Lung (tissue), 12 donors: Measurements from ENCODE around the gene SULF2. TPM values are rescaled to one million over a fixed set of nuclear protein-coding genes. Genes with fewer than 3 reads are reported as not detected.

Experiments used
- ATAC-seq: fragments of 200-7000 bp; cut with Tn5 transposase; one replicate; pipeline ENCODE4 v1.9.1; 2020; ENCODE audit warnings: moderate number of reproducible peaks; ENCODE audit not compliant: insufficient read depth, low FRiP score
- DNase-seq, 3 donors: peaks; one replicate each; pipeline ENCODE4 v3.0.0-alpha.2; 2013 to 2017
- H3K27ac ChIP-seq, 2 donors: one replicate each; pipeline ENCODE4 v1.5.1; 2013; ENCODE audit warnings: mild to moderate bottlenecking in 2 of 2, moderate library complexity in 2 of 2, control low read depth in 1 of 2, inconsistent platforms in 1 of 2, low read depth in 1 of 2, low read length in 1 of 2
- H3K27me3 ChIP-seq, 3 donors: one replicate each; pipeline ENCODE4 v1.5.1; 2013; ENCODE audit warnings: low read length in 2 of 3; ENCODE audit not compliant: control insufficient read depth in 3 of 3, insufficient read depth in 3 of 3
- H3K36me3 ChIP-seq, 4 donors: one replicate each; pipeline ENCODE4 v1.5.1; 2013; ENCODE audit warnings: low read length in 4 of 4, mild to moderate bottlenecking in 1 of 4, moderate library complexity in 1 of 4; ENCODE audit not compliant: control insufficient read depth in 4 of 4, insufficient read depth in 4 of 4
- H3K4me1 ChIP-seq, 5 donors: one replicate each; pipeline ENCODE4 v1.5.1; 2013; ENCODE audit warnings: low read length in 5 of 5, mild to moderate bottlenecking in 2 of 5, moderate library complexity in 1 of 5; ENCODE audit not compliant: control insufficient read depth in 5 of 5, insufficient read depth in 5 of 5
- H3K4me3 ChIP-seq: one replicate; pipeline ENCODE4 v1.5.1; 2013; ENCODE audit warnings: mild to moderate bottlenecking, control low read depth, moderate library complexity
- H3K9ac ChIP-seq, 2 donors: one replicate each; pipeline ENCODE4 v1.5.1; 2013; ENCODE audit warnings: low read length in 2 of 2, control low read depth in 1 of 2; ENCODE audit not compliant: insufficient read depth in 1 of 2
- H3K9me3 ChIP-seq, 4 donors: one replicate each; pipeline ENCODE4 v1.5.1; 2013; ENCODE audit warnings: low read length in 3 of 4, mild to moderate bottlenecking in 1 of 4, moderate library complexity in 1 of 4; ENCODE audit not compliant: control insufficient read depth in 4 of 4, insufficient read depth in 3 of 4
- WGBS, 2 donors: extraction: QIAGEN DNeasy Blood & Tissue Kit; methylation state at CpG; one replicate each; pipeline ENCODE4 v1.1.7; 2013; 5-methylcytosine and 5-hydroxymethylcytosine counted together
- polyA plus RNA-seq, 2 donors: library from polyadenylated mRNA; stranded (reverse); fragments of 200-250 nt; gene quantifications; one replicate each; pipeline ENCODE4 v1.2.1, GENCODE V29; 2013
- total RNA-seq, 2 donors: library from RNA; depleted of rRNA in 1 of 2; stranded (reverse); fragments of >200 nt in 1 of 2; gene quantifications; one replicate each; pipeline ENCODE4 v1.2.1, GENCODE V29; 2014 to 2021
- TF ChIP-seq, protein P1 (sequence below): IDR thresholded peaks from 2 replicates; pipeline ENCODE4 v1.5.1; 2012; ENCODE audit warnings: mild to moderate bottlenecking; ENCODE audit errors: control extremely low read depth, extremely low read depth
- donor health status: control.
- donor health status: control.
- donor health status: Bipolar disorder and iron deficiency.
- donor health status: healthy.
- donor health status: DM: yes; HTN: yes; CAD: no.

The SULF2 gene
- total and polyA plus RNA-seq, 4 donors = 17.7 to 42.4 (median 23.6) TPM

DNA sequence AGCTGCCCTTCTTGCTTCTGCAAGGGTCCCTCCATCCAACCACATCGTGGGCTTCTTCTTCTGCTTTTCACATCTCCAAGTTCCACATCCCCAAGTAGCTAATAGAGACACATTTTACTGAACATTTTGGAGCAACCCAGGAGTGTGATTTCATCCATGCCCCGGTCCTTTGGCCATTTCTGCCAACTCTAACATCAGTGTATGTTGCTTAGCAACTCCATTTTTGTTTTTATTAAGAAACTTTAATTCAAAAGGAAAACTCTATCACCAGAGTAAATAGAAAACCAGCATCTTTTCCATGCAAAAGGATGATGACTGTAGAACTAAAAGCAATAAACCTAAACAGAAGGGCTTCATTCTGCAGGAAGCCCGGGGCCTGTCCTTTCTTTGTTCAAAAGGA, 32.7 kb upstream of the SULF2 start:
- Histone ChIP-seq H3K9me3 (peaks cover 0 to 9% (median 3%) of the 10 kb centered on the region in 4 donors), H3K27me3 (peaks cover 0 to 21% (median 6%) of the 10 kb centered on the region in 3 donors), H3K27ac (no peak overlapping the region), H3K4me3 (no peak overlapping the region), H3K36me3 (no peaks in the 10 kb centered on the region), H3K9ac (no peak overlapping the region), H3K4me1 (no peaks in the 10 kb centered on the region)
- no peak for ATAC-seq
- 57 to 58% methylated on average over 3 of the region's 3 CpGs for WGBS, 2 donors
- TF ChIP-seq, protein P1, sequence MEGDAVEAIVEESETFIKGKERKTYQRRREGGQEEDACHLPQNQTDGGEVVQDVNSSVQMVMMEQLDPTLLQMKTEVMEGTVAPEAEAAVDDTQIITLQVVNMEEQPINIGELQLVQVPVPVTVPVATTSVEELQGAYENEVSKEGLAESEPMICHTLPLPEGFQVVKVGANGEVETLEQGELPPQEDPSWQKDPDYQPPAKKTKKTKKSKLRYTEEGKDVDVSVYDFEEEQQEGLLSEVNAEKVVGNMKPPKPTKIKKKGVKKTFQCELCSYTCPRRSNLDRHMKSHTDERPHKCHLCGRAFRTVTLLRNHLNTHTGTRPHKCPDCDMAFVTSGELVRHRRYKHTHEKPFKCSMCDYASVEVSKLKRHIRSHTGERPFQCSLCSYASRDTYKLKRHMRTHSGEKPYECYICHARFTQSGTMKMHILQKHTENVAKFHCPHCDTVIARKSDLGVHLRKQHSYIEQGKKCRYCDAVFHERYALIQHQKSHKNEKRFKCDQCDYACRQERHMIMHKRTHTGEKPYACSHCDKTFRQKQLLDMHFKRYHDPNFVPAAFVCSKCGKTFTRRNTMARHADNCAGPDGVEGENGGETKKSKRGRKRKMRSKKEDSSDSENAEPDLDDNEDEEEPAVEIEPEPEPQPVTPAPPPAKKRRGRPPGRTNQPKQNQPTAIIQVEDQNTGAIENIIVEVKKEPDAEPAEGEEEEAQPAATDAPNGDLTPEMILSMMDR = no peak
- DNase-seq = no peak

DNA sequence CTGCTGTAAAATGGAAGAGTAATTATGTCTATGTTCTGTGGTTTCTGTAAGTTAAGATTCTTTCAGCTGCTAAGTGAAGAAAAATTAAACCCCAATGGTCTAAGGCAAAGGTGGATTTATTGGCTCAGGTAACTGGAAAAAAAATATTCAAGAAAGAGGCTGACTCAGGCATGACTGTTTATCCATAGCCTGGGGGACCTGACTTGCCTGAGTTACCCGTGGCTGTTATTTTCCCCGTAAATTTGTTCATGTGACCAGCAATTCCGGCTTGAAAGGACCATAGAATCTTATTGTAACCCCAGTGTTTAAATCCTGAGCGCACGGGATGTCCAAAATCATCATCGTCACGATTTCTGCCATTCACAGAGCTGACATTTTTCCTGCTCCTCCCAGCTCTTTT, 32.3 kb upstream of the SULF2 start:
- Histone ChIP-seq H3K9me3 (peaks cover 0 to 9% (median 3%) of the 10 kb centered on the region in 4 donors), H3K36me3 (no peaks in the 10 kb centered on the region), H3K4me1 (no peaks in the 10 kb centered on the region), H3K27ac (no peak overlapping the region), H3K9ac (no peak overlapping the region), H3K27me3 (peaks cover 0 to 21% (median 6%) of the 10 kb centered on the region in 3 donors), H3K4me3 (no peak overlapping the region)
- 87 to 90% methylated on average over 7 of the region's 7 CpGs for WGBS, 2 donors
- no peak for ATAC-seq
- DNase-seq = no peak
- TF ChIP-seq, protein P1 = no peak

DNA sequence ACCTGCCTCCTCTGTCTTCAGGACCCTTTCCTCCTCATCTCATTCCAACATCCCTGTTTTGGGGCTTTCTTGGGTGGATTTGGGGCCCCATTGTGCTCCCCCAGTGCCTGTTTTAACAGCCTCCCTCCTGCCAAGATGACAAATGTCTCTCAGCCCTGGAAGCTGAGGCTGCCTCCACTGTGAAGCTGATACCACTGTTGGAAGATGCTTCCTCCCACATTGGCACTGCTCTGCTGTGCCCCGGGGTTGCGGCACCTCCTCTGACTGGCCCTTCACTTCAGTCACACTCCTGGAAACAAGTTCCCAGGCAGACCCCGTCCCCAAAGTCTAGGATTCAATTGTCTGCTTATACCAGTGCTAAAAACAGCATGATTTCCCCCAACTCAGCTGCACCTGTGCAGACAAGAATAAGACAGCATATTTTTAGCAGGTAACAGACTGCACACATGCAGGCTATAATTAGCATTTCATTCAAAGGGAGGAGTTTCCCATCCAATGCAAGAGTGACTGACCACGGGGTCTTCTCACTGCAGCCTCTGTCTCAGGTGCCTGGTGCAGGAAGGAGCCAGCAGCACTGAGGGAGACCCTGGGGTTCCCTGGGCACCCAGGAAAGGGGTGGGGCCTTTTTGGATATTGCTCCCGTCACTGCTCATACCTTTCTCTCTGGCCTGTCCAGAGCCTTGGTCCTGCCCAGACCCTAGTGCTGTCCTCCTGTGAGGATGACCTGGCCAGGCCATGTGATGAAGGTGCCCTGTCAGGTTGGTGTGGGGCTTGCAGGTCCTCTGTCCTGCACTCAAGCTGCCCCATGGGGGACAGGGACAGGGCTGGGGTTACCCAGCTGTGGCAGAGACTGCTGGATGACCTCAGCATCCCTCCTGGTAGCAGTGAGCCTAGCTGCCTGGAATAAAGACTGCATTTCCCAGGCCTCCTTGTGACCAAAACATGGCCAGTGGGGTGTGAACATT, 31.5 kb upstream of the SULF2 start:
- Histone ChIP-seq H3K4me1 (no peaks in the 10 kb centered on the region), H3K9ac (no peak overlapping the region), H3K27ac (no peak overlapping the region), H3K9me3 (peaks cover 0 to 9% (median 3%) of the 10 kb centered on the region in 4 donors), H3K27me3 (peaks cover 0 to 21% (median 8%) of the 10 kb centered on the region in 3 donors), H3K4me3 (no peak overlapping the region), H3K36me3 (no peaks in the 10 kb centered on the region)
- no peak for ATAC-seq
- WGBS, 2 donors = 66 to 70% methylated on average over 5 of the region's 5 CpGs
- no peak for DNase-seq
- TF ChIP-seq, protein P1 = no peak
